ENCODE results near the gene NFIX. TPM values are rescaled to one million over a fixed set of nuclear protein-coding genes. Genes with fewer than 3 reads are reported as not detected.
A peak's percentile ranks its signal among the peaks of the same experiment; 100 is the strongest.

NFIX gene
- total RNA-seq, 4 donors from 2014 or later, result 31.9 to 128 (median 105) TPM

- DNase-seq (no peak), ATAC-seq (no peak)
- intact Hi-C loops (cut with DNase I; ENCODE audit: low total_unique reads) (no loop called here), in situ Hi-C loops (cut with MboI; ENCODE audit: low sequenced_read_pairs in 4 of 4) (no loop called here)
- TF ChIP-seq POLR2A (IDR thresholded peaks at IDR 0.05) (no peak), CTCF (IDR thresholded peaks at IDR 0.05 in 4 of 5, conservative IDR thresholded peaks at IDR 0.05 in 1 of 5) (no peak)
- Histone ChIP-seq H3K9me3 (no peaks in the 10 kb centered on the region), H3K27ac (peak overlapping the region in 3 of 4 donors; percentile 38 to 62 (median 48)), H3K4me1 (peaks cover 0 to 16% of the 10 kb centered on the region in 2 donors), H3K4me3 (no peak overlapping the region), H3K36me3 (peaks cover 0 to 25% of the 10 kb centered on the region in 2 donors), H3K27me3 (no peaks in the 10 kb centered on the region)
These were observed 137.4 kb downstream of the NFIX start for GRCh38 chr19:13132471-13133180.

GRCh38 chr19:13133241-13133870 lies 138.1 kb downstream of the NFIX start:
- no peak for ATAC-seq
- peaks cover 0 to 32% of the 10 kb centered on the region in 2 donors for H3K36me3 ChIP-seq
- TF ChIP-seq CTCF (IDR thresholded peaks at IDR 0.05 in 4 of 5, conservative IDR thresholded peaks at IDR 0.05 in 1 of 5) (no peak), POLR2A (IDR thresholded peaks at IDR 0.05) (no peak)
- peaks cover 0 to 13% of the 10 kb centered on the region in 2 donors for H3K4me1 ChIP-seq
- H3K9me3 ChIP-seq, result no peaks in the 10 kb centered on the region
- DNase-seq, result no peak
- H3K27ac ChIP-seq, result peak overlapping the region in 3 of 4 donors; percentile 38 to 62 (median 48)
- no peak overlapping the region for H3K4me3 ChIP-seq
- H3K27me3 ChIP-seq, result no peaks in the 10 kb centered on the region
- in situ Hi-C loops (cut with MboI; ENCODE audit: low sequenced_read_pairs in 4 of 4), result no loop called here
- intact Hi-C loops (cut with DNase I; ENCODE audit: low total_unique reads), result no loop called here

- H3K4me1 ChIP-seq, result peaks cover 0 to 13% of the 10 kb centered on the region in 2 donors
- ATAC-seq (peak; percentile 92 to 97), DNase-seq (peak; percentile 63 to 71)
- H3K27me3 ChIP-seq, result no peaks in the 10 kb centered on the region
- no peak for TF ChIP-seq CTCF (IDR thresholded peaks at IDR 0.05 in 4 of 5, conservative IDR thresholded peaks at IDR 0.05 in 1 of 5)
- TF ChIP-seq POLR2A (IDR thresholded peaks at IDR 0.05), result no peak
- peaks cover 0 to 41% of the 10 kb centered on the region in 2 donors for H3K36me3 ChIP-seq
- in situ Hi-C loops (cut with MboI; ENCODE audit: low sequenced_read_pairs in 4 of 4) (no loop called here), intact Hi-C loops (cut with DNase I; ENCODE audit: low total_unique reads) (no loop called here)
- H3K27ac ChIP-seq, result peak overlapping the region in 3 of 4 donors; percentile 31 to 74 (median 62)
- no peak overlapping the region for H3K4me3 ChIP-seq
- no peaks in the 10 kb centered on the region for H3K9me3 ChIP-seq
These were observed 139.4 kb downstream of the NFIX start for GRCh38 chr19:13134626-13135025.

GRCh38 chr19:13135068-13136062 lies 140.1 kb downstream of the NFIX start:
- no peak for ATAC-seq
- no peaks in the 10 kb centered on the region for H3K9me3 ChIP-seq
- TF ChIP-seq POLR2A (IDR thresholded peaks at IDR 0.05), result no peak
- TF ChIP-seq CTCF (IDR thresholded peaks at IDR 0.05 in 4 of 5, conservative IDR thresholded peaks at IDR 0.05 in 1 of 5), result no peak
- H3K36me3 ChIP-seq, result peaks cover 0 to 44% of the 10 kb centered on the region in 2 donors
- H3K4me1 ChIP-seq, result peaks cover 0 to 13% of the 10 kb centered on the region in 2 donors
- no peak for DNase-seq
- H3K27me3 ChIP-seq, result no peaks in the 10 kb centered on the region
- intact Hi-C loops (cut with DNase I; ENCODE audit: low total_unique reads), result no loop called here
- peak overlapping the region in 3 of 4 donors; percentile 31 to 74 (median 62) for H3K27ac ChIP-seq
- no peak overlapping the region for H3K4me3 ChIP-seq
- in situ Hi-C loops (cut with MboI; ENCODE audit: low sequenced_read_pairs in 4 of 4), result no loop called here

Measured in gastrocnemius medialis (tissue), 4 donors.